Lung (tissue), 12 donors: Measurements from ENCODE around the gene ASAP2. TPM values are rescaled to one million over a fixed set of nuclear protein-coding genes. Genes with fewer than 3 reads are reported as not detected.

Experiments
- ATAC-seq: fragments of 200-7000 bp; cut with Tn5 transposase; one replicate; pipeline ENCODE4 v1.9.1; 2020; ENCODE audit warnings: moderate number of reproducible peaks; ENCODE audit not compliant: insufficient read depth, low FRiP score
- DNase-seq, 3 donors: peaks; one replicate each; pipeline ENCODE4 v3.0.0-alpha.2; 2013 to 2017
- H3K27ac ChIP-seq, 2 donors: one replicate each; pipeline ENCODE4 v1.5.1; 2013; ENCODE audit warnings: mild to moderate bottlenecking in 2 of 2, moderate library complexity in 2 of 2, control low read depth in 1 of 2, inconsistent platforms in 1 of 2, low read depth in 1 of 2, low read length in 1 of 2
- H3K27me3 ChIP-seq, 3 donors: one replicate each; pipeline ENCODE4 v1.5.1; 2013; ENCODE audit warnings: low read length in 2 of 3; ENCODE audit not compliant: control insufficient read depth in 3 of 3, insufficient read depth in 3 of 3
- H3K36me3 ChIP-seq, 4 donors: one replicate each; pipeline ENCODE4 v1.5.1; 2013; ENCODE audit warnings: low read length in 4 of 4, mild to moderate bottlenecking in 1 of 4, moderate library complexity in 1 of 4; ENCODE audit not compliant: control insufficient read depth in 4 of 4, insufficient read depth in 4 of 4
- H3K4me1 ChIP-seq, 5 donors: one replicate each; pipeline ENCODE4 v1.5.1; 2013; ENCODE audit warnings: low read length in 5 of 5, mild to moderate bottlenecking in 2 of 5, moderate library complexity in 1 of 5; ENCODE audit not compliant: control insufficient read depth in 5 of 5, insufficient read depth in 5 of 5
- H3K4me3 ChIP-seq: one replicate; pipeline ENCODE4 v1.5.1; 2013; ENCODE audit warnings: mild to moderate bottlenecking, control low read depth, moderate library complexity
- H3K9ac ChIP-seq, 2 donors: one replicate each; pipeline ENCODE4 v1.5.1; 2013; ENCODE audit warnings: low read length in 2 of 2, control low read depth in 1 of 2; ENCODE audit not compliant: insufficient read depth in 1 of 2
- H3K9me3 ChIP-seq, 4 donors: one replicate each; pipeline ENCODE4 v1.5.1; 2013; ENCODE audit warnings: low read length in 3 of 4, mild to moderate bottlenecking in 1 of 4, moderate library complexity in 1 of 4; ENCODE audit not compliant: control insufficient read depth in 4 of 4, insufficient read depth in 3 of 4
- WGBS, 2 donors: extraction: QIAGEN DNeasy Blood & Tissue Kit; methylation state at CpG; one replicate each; pipeline ENCODE4 v1.1.7; 2013; 5-methylcytosine and 5-hydroxymethylcytosine counted together
- polyA plus RNA-seq, 2 donors: library from polyadenylated mRNA; stranded (reverse); fragments of 200-250 nt; gene quantifications; one replicate each; pipeline ENCODE4 v1.2.1, GENCODE V29; 2013
- total RNA-seq, 2 donors: library from RNA; depleted of rRNA in 1 of 2; stranded (reverse); fragments of >200 nt in 1 of 2; gene quantifications; one replicate each; pipeline ENCODE4 v1.2.1, GENCODE V29; 2014 to 2021
- TF ChIP-seq, protein P1 (sequence below): IDR thresholded peaks from 2 replicates; pipeline ENCODE4 v1.5.1; 2012; ENCODE audit warnings: mild to moderate bottlenecking; ENCODE audit errors: control extremely low read depth, extremely low read depth
- donor health status: control.
- donor health status: control.
- donor health status: Bipolar disorder and iron deficiency.
- donor health status: healthy.
- donor health status: DM: yes; HTN: yes; CAD: no.

The ASAP2 gene
- total and polyA plus RNA-seq, 4 donors: 7.4 to 30.9 (median 17.0) TPM

DNA sequence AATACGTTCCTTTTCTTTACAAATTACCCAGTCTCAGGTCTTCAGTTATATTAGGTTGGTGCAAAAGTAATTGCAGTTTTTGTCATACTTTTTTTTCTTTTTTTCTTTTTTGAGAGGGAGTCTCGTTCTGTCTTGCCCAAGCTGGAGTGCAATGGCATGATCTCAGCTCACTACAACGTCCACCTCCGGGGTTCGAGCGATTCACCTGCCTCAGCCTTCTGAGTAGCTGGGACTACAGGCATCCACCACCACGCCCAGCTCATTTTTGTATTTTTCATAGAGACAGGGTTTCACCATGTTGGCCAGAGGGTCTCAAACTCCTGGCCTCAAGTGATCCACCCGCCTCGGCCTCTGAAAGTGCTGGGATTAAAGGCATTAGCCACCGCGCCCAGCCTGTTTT is 43.8 kb upstream of the ASAP2 start:
- Histone ChIP-seq H3K27me3 (no peaks in the 10 kb centered on the region), H3K4me1 (peaks cover 0 to 6% (median 2%) of the 10 kb centered on the region in 5 donors), H3K4me3 (no peak overlapping the region), H3K36me3 (no peaks in the 10 kb centered on the region), H3K27ac (no peak overlapping the region), H3K9ac (no peak overlapping the region), H3K9me3 (no peaks in the 10 kb centered on the region)
- ATAC-seq: no peak
- TF ChIP-seq, protein P1, sequence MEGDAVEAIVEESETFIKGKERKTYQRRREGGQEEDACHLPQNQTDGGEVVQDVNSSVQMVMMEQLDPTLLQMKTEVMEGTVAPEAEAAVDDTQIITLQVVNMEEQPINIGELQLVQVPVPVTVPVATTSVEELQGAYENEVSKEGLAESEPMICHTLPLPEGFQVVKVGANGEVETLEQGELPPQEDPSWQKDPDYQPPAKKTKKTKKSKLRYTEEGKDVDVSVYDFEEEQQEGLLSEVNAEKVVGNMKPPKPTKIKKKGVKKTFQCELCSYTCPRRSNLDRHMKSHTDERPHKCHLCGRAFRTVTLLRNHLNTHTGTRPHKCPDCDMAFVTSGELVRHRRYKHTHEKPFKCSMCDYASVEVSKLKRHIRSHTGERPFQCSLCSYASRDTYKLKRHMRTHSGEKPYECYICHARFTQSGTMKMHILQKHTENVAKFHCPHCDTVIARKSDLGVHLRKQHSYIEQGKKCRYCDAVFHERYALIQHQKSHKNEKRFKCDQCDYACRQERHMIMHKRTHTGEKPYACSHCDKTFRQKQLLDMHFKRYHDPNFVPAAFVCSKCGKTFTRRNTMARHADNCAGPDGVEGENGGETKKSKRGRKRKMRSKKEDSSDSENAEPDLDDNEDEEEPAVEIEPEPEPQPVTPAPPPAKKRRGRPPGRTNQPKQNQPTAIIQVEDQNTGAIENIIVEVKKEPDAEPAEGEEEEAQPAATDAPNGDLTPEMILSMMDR: no peak
- no peak for DNase-seq
- WGBS, 2 donors: 93 to 95% methylated on average over 11 of the region's 11 CpGs

DNA sequence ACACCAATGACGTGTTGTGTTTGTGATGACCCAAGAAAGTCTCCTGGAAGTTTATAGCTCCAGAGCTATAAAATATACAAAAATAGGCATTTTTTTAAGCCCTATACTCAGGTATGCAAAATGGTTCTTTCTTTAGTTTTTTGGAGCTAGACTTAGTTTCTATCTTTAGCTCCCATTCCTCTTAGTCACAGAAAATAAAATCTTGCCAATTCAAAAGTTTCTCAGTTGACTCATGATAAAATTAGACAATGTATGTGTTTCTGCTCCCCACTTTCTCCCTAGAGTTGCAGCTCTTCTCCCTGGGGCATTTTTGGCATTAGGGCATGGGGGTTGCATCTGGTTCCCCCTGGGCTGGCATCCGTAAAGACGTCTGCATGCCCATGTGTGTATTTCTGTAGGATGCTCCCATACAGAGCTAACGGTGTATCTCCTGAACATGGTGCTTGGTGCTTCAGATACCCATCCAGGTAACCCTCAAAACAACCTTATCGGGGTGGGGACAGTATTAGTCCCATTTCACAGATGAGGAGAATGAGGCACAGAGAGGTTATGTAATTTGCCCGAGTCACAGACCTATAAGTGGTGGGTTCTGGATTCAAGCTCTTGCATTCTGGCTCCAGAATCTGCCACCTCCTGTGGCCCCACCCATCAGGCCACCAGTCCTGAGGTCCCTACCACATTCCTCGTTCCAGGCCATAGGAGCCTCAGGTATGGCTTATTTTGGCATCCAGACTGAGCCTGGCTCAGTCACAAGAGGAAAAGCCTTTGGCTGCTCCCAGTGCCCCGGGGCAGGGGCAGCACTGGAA is 43.1 kb upstream of the ASAP2 start:
- WGBS, 2 donors: 80 to 88% methylated on average over 8 of the region's 8 CpGs
- no peak for ATAC-seq
- H3K9me3 ChIP-seq: no peaks in the 10 kb centered on the region

DNA sequence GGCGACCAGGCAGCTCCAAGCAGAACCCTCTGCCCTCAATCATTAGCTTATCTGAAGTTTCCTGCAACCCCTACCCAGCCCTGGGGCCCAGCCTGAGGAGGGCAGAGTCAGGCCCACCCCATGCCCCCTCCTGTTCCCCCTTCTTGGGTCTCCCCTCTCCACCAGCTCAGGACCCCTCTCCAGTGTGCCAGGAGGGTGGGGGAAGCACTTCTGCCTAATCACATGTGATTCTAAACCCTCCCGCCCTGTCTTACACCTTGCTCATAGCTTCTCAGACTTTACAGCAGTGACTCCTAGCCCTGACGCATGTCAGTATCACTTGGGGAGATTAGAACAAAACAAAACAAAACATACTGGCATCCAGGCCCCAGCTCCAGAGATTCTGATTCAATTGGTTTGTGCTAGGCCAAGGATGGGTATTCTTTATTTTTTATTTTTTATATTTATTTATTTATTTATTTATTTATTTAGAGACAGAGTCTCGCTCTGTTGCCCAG is 42.5 kb upstream of the ASAP2 start:
- no peaks in the 10 kb centered on the region for H3K9me3 ChIP-seq
- ATAC-seq (no peak), DNase-seq (no peak)
- TF ChIP-seq, protein P1: no peak
- no peaks in the 10 kb centered on the region for H3K27me3 ChIP-seq
- peaks cover 0 to 13% (median 10%) of the 10 kb centered on the region in 5 donors for H3K4me1 ChIP-seq
- H3K27ac ChIP-seq: no peak overlapping the region
- no peak overlapping the region for H3K4me3 ChIP-seq
- H3K9ac ChIP-seq: no peak overlapping the region
- 88 to 95% methylated on average over 4 of the region's 4 CpGs for WGBS, 2 donors
- no peaks in the 10 kb centered on the region for H3K36me3 ChIP-seq

More for the DNA sequence above, 43.1 kb upstream of the ASAP2 start:
- no peak for DNase-seq
- Histone ChIP-seq H3K27me3 (no peaks in the 10 kb centered on the region), H3K9ac (no peak overlapping the region), H3K27ac (no peak overlapping the region), H3K4me1 (peaks cover 0 to 10% (median 8%) of the 10 kb centered on the region in 5 donors), H3K4me3 (no peak overlapping the region), H3K36me3 (no peaks in the 10 kb centered on the region)
- TF ChIP-seq, protein P1: no peak
